MCF 10A (cell line): ENCODE data around the gene TIFAB. TPM values are rescaled to one million over a fixed set of nuclear protein-coding genes. Genes with fewer than 3 reads are reported as not detected.

Source experiments
- BruUV-seq: library from RNA; stranded (reverse); fragments of 400-500 nt; replicated peaks from 2 replicates; lab custom pipeline; 2021; lab: Mats Ljungman, UMichigan
- CTCF ChIA-PET: fragments of 300-600 bp; sonication (Branson Sonifier 250); formaldehyde crosslinking; extraction: SDS; loops from one replicate; lab custom pipeline; 2021; ENCODE audit warnings: antibody characterized with exemption, inconsistent platforms; lab: Yijun Ruan, JAX
- POLR2A ChIA-PET: fragments of 300-600, 350-650 bp; sonication (Branson Sonifier 250); formaldehyde crosslinking; extraction: SDS; loops from one replicate; lab custom pipeline; 2020; ENCODE audit warnings: antibody characterized with exemption, inconsistent platforms; lab: Yijun Ruan, JAX
- DNase-seq: peaks from one replicate; pipeline ENCODE4 v3.0.0-alpha.2; 2018; ENCODE audit not compliant: unreplicated experiment
- H3K27ac Mint-ChIP-seq: one replicate; pipeline ENCODE4 v1.8.0; 2022; ENCODE audit warnings: mild to moderate bottlenecking, low read depth, mixed read lengths; ENCODE audit not compliant: unreplicated experiment
- H3K27me3 Mint-ChIP-seq: one replicate; pipeline ENCODE4 v1.8.0; 2022; ENCODE audit warnings: mixed read lengths; ENCODE audit not compliant: insufficient read depth, unreplicated experiment
- H3K36me3 Mint-ChIP-seq: one replicate; pipeline ENCODE4 v1.8.0; 2022; ENCODE audit warnings: mild to moderate bottlenecking, moderate library complexity, mixed read lengths; ENCODE audit not compliant: insufficient read depth, unreplicated experiment
- H3K4me1 Mint-ChIP-seq: one replicate; pipeline ENCODE4 v1.8.0; 2022; ENCODE audit warnings: mixed read lengths; ENCODE audit not compliant: insufficient read depth, unreplicated experiment
- H3K4me3 Mint-ChIP-seq: one replicate; pipeline ENCODE4 v1.8.0; 2022; ENCODE audit warnings: mild to moderate bottlenecking, moderate library complexity, mixed read lengths; ENCODE audit not compliant: unreplicated experiment
- H3K9me3 Mint-ChIP-seq: one replicate; pipeline ENCODE4 v1.8.0; 2022; ENCODE audit warnings: mixed read lengths; ENCODE audit not compliant: unreplicated experiment
- CTCF ChIP-seq: fragments of 200-600 bp; IDR thresholded peaks from one replicate; pipeline ENCODE4 v1.8.0; 2022; ENCODE audit warnings: antibody characterized with exemption, mild to moderate bottlenecking; ENCODE audit not compliant: unreplicated experiment
- intact Hi-C: fragments of 100-400 bp; cut with micrococcal nuclease; formaldehyde crosslinking; loops from 2 replicates; pipeline ENCODE4 v1.14.1; 2022
- total RNA-seq: library from RNA; stranded (reverse); gene quantifications from 2 replicates; pipeline ENCODE4 v1.2.3, GENCODE V29; 2022

Gene TIFAB
- total RNA-seq, 1 experiment from 2014 or later, result not detected

DNA sequence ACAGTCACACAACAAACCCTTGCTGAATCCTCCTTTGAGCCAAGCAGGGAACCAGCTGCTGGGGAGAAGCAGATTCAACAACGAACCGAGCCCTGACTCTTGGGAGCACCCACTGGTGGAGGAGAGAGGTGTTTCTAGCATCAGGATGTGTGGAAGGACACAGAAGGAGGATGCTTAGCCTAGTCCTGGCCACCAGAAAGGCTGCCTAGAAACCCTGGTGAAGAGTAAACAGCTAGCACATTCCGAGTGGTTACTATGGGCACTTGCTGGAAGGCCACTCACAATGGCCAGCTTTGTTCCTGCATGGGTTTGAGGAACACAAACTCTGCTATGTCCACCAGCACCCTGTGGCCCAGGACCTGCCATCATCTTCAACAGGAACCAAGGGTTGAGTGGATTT lies 1.8 kb downstream of the TIFAB start:
- H3K27me3 Mint-ChIP-seq, result peaks cover 13% of the 10 kb centered on the region
- no peaks in the 10 kb centered on the region for H3K36me3 Mint-ChIP-seq
- H3K4me3 Mint-ChIP-seq, result no peak overlapping the region
- POLR2A ChIA-PET, result no interaction called here
- no peak for DNase-seq
- no TSS peak for BruUV-seq
- peaks cover 6% of the 10 kb centered on the region for H3K4me1 Mint-ChIP-seq
- TF ChIP-seq CTCF, result no peak
- CTCF ChIA-PET, result interaction anchor here (0.7 to 5.6 kb wide), 3 partner anchors 12 to 102 kb away, joined by 3 to 64 read pairs (median 21); no protein-coding TSS in a partner anchor
- intact Hi-C loops, result no loop called here
- no peaks in the 10 kb centered on the region for H3K9me3 Mint-ChIP-seq
- H3K27ac Mint-ChIP-seq, result no peak overlapping the region

- no peak overlapping the region for H3K27ac Mint-ChIP-seq
- intact Hi-C loops, result no loop called here
- no peaks in the 10 kb centered on the region for H3K36me3 Mint-ChIP-seq
- H3K4me1 Mint-ChIP-seq, result peaks cover 6% of the 10 kb centered on the region
- DNase-seq, result no peak
- peaks cover 13% of the 10 kb centered on the region for H3K27me3 Mint-ChIP-seq
- no peak for TF ChIP-seq CTCF
- ChIA-PET CTCF (interaction anchor here (0.7 to 5.6 kb wide), 5 partner anchors 12 to 117 kb away, joined by 3 to 64 read pairs (median 9); no protein-coding TSS in a partner anchor), POLR2A (interaction anchor here (1.0 kb wide), 1 partner anchor 10 kb away, joined by 5 read pairs; no protein-coding TSS in a partner anchor)
- H3K4me3 Mint-ChIP-seq, result no peak overlapping the region
- H3K9me3 Mint-ChIP-seq, result no peaks in the 10 kb centered on the region
- BruUV-seq, result no TSS peak
These were observed 2.5 kb downstream of the TIFAB start for GRCh38 chr5:135449644-135450043.

DNA sequence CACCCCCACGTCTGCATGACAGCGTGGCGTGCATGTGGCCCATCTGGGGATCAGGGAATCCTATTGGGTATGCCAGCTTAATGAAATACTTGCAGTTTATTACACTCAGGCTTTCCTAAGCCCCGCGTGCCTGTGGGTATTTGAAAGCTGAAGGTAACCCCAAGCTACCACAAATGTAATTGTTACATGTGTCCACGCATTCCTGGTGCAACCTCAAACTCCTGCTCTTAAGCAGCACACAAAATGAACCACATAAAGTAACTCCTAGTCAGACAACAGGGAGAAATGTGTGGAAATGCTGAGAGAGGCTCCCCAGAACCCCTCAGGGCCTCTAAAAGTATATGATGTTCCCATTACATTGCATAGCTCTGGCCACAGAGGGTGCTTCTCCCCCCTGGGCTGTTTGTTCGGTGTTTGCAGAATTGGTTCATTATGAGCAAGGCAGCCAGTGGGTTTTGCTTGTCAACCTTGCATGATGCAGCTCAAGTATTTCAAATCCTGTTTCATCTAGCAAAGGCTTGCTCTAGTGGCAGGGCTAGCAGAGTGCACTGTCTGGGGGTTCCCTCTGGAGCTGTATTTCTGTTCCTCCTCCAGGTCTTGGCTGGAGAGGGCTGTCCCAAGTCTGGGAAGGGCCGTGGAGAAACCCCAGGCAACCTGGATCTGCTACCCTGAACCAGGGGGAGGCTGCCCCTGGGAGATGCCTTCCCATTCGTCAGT lies 3.2 kb downstream of the TIFAB start:
- DNase-seq, result no peak
- no peaks in the 10 kb centered on the region for H3K9me3 Mint-ChIP-seq
- no TSS peak for BruUV-seq
- intact Hi-C loops, result no loop called here
- H3K27me3 Mint-ChIP-seq, result peaks cover 13% of the 10 kb centered on the region
- ChIA-PET POLR2A (interaction anchor here (0.6 to 1.2 kb wide), 3 partner anchors 9 to 211 kb away, joined by 3 to 5 read pairs (median 3); no protein-coding TSS in a partner anchor), CTCF (interaction anchor here (0.6 to 6.2 kb wide), 7 partner anchors 8 to 328 kb away, joined by 3 to 64 read pairs (median 9); no protein-coding TSS in a partner anchor)
- no peaks in the 10 kb centered on the region for H3K36me3 Mint-ChIP-seq
- H3K27ac Mint-ChIP-seq, result no peak overlapping the region
- peaks cover 6% of the 10 kb centered on the region for H3K4me1 Mint-ChIP-seq
- no peak overlapping the region for H3K4me3 Mint-ChIP-seq
- TF ChIP-seq CTCF, result no peak

GRCh38 chr5:135448071-135448739 lies 3.9 kb downstream of the TIFAB start:
- intact Hi-C loops, result no loop called here
- H3K4me1 Mint-ChIP-seq, result peaks cover 6% of the 10 kb centered on the region
- POLR2A ChIA-PET, result interaction anchor here (0.6 to 1.2 kb wide), 2 partner anchors 24 to 212 kb away, joined by 3 read pairs; no protein-coding TSS in a partner anchor
- DNase-seq, result peak; percentile 54
- no peak overlapping the region for H3K27ac Mint-ChIP-seq
- peaks cover 9% of the 10 kb centered on the region for H3K27me3 Mint-ChIP-seq
- CTCF ChIA-PET, result interaction anchor here (0.6 to 6.2 kb wide), 7 partner anchors 9 to 328 kb away, joined by 3 to 64 read pairs (median 9); no protein-coding TSS in a partner anchor
- no peaks in the 10 kb centered on the region for H3K36me3 Mint-ChIP-seq
- no peak overlapping the region for H3K4me3 Mint-ChIP-seq
- TF ChIP-seq CTCF, result no peak
- H3K9me3 Mint-ChIP-seq, result no peaks in the 10 kb centered on the region
- no TSS peak for BruUV-seq
